Ovary (tissue), 9 donors: ENCODE measurements around the gene FHIP1B. TPM values are rescaled to one million over a fixed set of nuclear protein-coding genes. Genes with fewer than 3 reads are reported as not detected.

ENCODE experiments used
- DNase-seq, 5 donors: peaks; one replicate each; pipeline ENCODE4 v3.0.0-alpha.2; 2019 to 2020
- H3K27ac ChIP-seq, 2 donors: fragments of 200-600 bp; one replicate each; pipeline versions ENCODE4 v1.5.1 to v1.8.0; 2019 to 2022
- H3K27me3 ChIP-seq: fragments of 200-600 bp; one replicate; pipeline ENCODE4 v1.8.0; 2022
- H3K36me3 ChIP-seq: fragments of 200-600 bp; sonication (generic); one replicate; pipeline ENCODE4 v1.5.1; 2019
- H3K4me1 ChIP-seq: one replicate; pipeline ENCODE4 v1.8.1; 2013; ENCODE audit warnings: mild to moderate bottlenecking, moderate library complexity; ENCODE audit not compliant: insufficient read depth
- H3K4me3 ChIP-seq: fragments of 200-600 bp; sonication (generic); one replicate; pipeline ENCODE4 v1.5.1; 2017
- H3K9me3 ChIP-seq, 2 donors: fragments of 200-600 bp in 1 of 2; sonication (generic) in 1 of 2; one replicate each; pipeline versions ENCODE4 v1.5.1 to v1.8.1; 2013 to 2019; ENCODE audit warnings: mild to moderate bottlenecking in 1 of 2, moderate library complexity in 1 of 2
- EP300 ChIP-seq: sonication (generic); formaldehyde crosslinking; IDR thresholded peaks from one replicate; pipeline ENCODE4 v1.6.1; 2017; ENCODE audit warnings: antibody characterized with exemption
- POLR2A ChIP-seq: fragments of 450-650 bp; IDR thresholded peaks from one replicate; pipeline ENCODE4 v1.6.1; 2017; ENCODE audit warnings: antibody characterized with exemption, mild to moderate bottlenecking, moderate library complexity
- WGBS, 3 donors: extraction: QIAGEN DNeasy Blood & Tissue Kit in 1 of 3; methylation state at CpG; one replicate each; pipeline versions ENCODE4 v1.1.5 to v1.1.7; 2013 to 2017; 5-methylcytosine and 5-hydroxymethylcytosine counted together
- intact Hi-C, 4 donors: fragments of 100-400 bp; cut with DNase I; formaldehyde crosslinking; loops; one replicate each; pipeline versions ENCODE4 v1.11.0 to v1.15.1; 2022 to 2023
- polyA plus RNA-seq, 2 donors: library from polyadenylated mRNA; stranded (reverse); fragments of 200-250 nt in 1 of 2; fragments of 350-450 nt in 1 of 2; fragmentation: Illumina TruSeq in 1 of 2; extraction: RNeasy Lipid Tissue Mini Kit (QIAGEN cat#74804) in 1 of 2; gene quantifications; one replicate each; pipeline ENCODE4 v1.2.3, GENCODE V29; 2013 to 2014
- total RNA-seq, 7 donors: library from RNA; depleted of rRNA in 2 of 7; stranded (reverse); fragments of >200 nt in 2 of 7; fragmentation: NEBNext Ultra II Directional in 3 of 7; extraction: Animal tissue kit (Norgen Biotek cat#: 25700) in 3 of 7; gene quantifications; one replicate each; pipeline versions ENCODE4 v1.1.0 to v1.2.4, GENCODE V29; 2016 to 2023
- TF ChIP-seq, protein P1 (sequence below), 3 donors: fragments of 450-650 bp in 2 of 3; fragments of 200-600 bp in 1 of 3; IDR thresholded peaks; one replicate each; pipeline versions ENCODE4 v1.5.1 to v1.8.0; 2016 to 2022; ENCODE audit warnings: antibody characterized with exemption in 3 of 3, mild to moderate bottlenecking in 1 of 3
- donor health status: DM: no; HTN: no; CAD: no; lungs with moderate emphysema.
- donor health status: DM: no; HTN: no; CAD: no.
- donor health status: Bipolar disorder and iron deficiency.
- donor health status: DM: yes; HTN: yes; CAD: no.
- donor health status: DM: no; HTN: no; CAD: no.
- donor health status: DM: yes; HTN: yes; CAD: no.

The FHIP1B gene
- total and polyA plus RNA-seq, 9 donors, result 15.9 to 59.1 (median 35.7) TPM

DNA sequence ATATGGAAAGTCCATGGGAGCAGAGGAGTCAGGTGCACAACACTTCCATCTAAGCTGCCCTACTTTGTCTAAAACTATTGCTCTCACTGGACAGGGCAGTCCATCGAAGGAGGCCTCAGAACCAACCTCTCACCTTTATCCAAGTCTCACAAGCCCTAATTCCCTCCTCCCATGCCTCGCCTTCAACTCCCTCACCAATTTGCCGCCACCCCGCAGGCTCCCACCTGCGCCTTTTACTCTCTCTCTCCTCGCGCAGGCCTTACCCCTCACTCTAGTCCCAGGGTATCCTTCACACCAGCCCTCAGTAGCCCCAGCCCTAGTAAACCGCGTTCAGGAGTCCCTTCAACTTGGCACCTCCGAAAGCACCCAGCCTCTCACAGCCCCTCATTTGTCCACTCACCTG lies 451 bp downstream of the FHIP1B start:
- H3K4me3 ChIP-seq, result peak overlapping the region; percentile 88
- H3K27me3 ChIP-seq, result no peaks in the 10 kb centered on the region
- TF ChIP-seq, protein P1, sequence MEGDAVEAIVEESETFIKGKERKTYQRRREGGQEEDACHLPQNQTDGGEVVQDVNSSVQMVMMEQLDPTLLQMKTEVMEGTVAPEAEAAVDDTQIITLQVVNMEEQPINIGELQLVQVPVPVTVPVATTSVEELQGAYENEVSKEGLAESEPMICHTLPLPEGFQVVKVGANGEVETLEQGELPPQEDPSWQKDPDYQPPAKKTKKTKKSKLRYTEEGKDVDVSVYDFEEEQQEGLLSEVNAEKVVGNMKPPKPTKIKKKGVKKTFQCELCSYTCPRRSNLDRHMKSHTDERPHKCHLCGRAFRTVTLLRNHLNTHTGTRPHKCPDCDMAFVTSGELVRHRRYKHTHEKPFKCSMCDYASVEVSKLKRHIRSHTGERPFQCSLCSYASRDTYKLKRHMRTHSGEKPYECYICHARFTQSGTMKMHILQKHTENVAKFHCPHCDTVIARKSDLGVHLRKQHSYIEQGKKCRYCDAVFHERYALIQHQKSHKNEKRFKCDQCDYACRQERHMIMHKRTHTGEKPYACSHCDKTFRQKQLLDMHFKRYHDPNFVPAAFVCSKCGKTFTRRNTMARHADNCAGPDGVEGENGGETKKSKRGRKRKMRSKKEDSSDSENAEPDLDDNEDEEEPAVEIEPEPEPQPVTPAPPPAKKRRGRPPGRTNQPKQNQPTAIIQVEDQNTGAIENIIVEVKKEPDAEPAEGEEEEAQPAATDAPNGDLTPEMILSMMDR (IDR thresholded peaks at IDR 0.05), result no peak
- TF ChIP-seq EP300, result no peak
- TF ChIP-seq POLR2A, result no peak
- peak in 1 of 5 donors; percentile 24 for DNase-seq
- WGBS, 3 donors, result 0 to 1% (median 1%) methylated on average over 10 of the region's 10 CpGs
- intact Hi-C loops, result loop anchor here in 2 of 4 donors (10.0 kb wide), 2 partner anchors 91 to 241 kb away; partner anchors contain the start of genes CAVIN3 (in 1 of the 2) and TRIM3 (in 1 of the 2)
- H3K9me3 ChIP-seq, result no peaks in the 10 kb centered on the region
- H3K36me3 ChIP-seq, result no peaks in the 10 kb centered on the region
- H3K4me1 ChIP-seq, result peaks cover 4% of the 10 kb centered on the region
- peak overlapping the region; percentile 53 to 72 for H3K27ac ChIP-seq

DNA sequence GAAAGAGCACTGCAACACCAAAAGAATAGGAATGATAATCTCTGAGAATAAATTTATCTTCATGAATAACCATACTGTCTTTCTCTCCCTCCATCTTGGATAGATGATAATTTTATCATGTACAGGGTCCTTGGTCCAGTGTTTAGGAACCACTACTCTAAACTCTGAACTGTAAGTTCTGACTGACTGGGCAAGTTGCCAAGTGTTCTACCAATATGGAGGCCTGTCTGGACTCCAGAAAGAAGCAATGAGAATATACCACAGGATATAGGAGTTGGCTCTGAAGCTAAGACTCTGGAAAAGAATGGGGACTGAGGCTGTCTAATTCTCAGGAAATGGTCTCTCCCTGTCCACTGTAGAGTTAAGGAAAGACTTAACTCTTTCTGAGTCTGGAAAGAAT lies 1.5 kb downstream of the FHIP1B start:
- H3K36me3 ChIP-seq, result no peaks in the 10 kb centered on the region
- DNase-seq, result no peak
- H3K27me3 ChIP-seq, result no peaks in the 10 kb centered on the region
- H3K4me3 ChIP-seq, result no peak overlapping the region
- intact Hi-C loops, result loop anchor here in 2 of 4 donors (10.0 kb wide), 2 partner anchors 92 to 242 kb away; partner anchors contain the start of genes CAVIN3 (in 1 of the 2) and TRIM3 (in 1 of the 2)
- no peak for TF ChIP-seq EP300
- TF ChIP-seq, protein P1 (IDR thresholded peaks at IDR 0.05), result no peak
- no peak for TF ChIP-seq POLR2A
- H3K27ac ChIP-seq, result no peak overlapping the region
- H3K4me1 ChIP-seq, result peaks cover 4% of the 10 kb centered on the region
- H3K9me3 ChIP-seq, result no peaks in the 10 kb centered on the region

DNA sequence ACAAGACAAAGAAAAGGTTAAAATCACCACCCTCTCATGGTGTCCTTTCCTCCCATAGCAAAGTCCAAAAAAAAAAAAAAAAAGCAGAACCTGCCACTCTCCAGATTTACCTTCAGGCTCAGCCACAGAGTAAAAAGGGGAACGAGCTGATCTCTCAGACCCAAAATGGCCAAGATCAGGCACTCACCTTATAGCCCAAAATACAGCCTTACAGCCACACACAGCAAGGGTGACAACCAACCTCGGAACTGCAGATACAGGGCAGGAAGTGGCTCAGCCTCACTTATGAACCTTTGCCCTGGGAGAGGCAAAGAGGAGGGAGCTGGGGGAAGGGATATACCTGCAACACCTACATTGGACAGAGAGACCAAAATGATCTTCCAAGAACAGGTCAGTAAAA lies 4.5 kb downstream of the FHIP1B start:
- TF ChIP-seq, protein P1 (IDR thresholded peaks at IDR 0.05), result no peak
- TF ChIP-seq EP300 (no peak), POLR2A (no peak)
- no peak overlapping the region for H3K27ac ChIP-seq
- H3K9me3 ChIP-seq, result no peaks in the 10 kb centered on the region
- DNase-seq, result no peak
- 78 to 80% (median 80%) methylated on average over 2 of the region's 2 CpGs for WGBS, 3 donors
- intact Hi-C loops, result loop anchor here in 2 of 4 donors (10.0 kb wide), 2 partner anchors 95 to 245 kb away; partner anchors contain the start of genes CAVIN3 (in 1 of the 2) and TRIM3 (in 1 of the 2)
- no peaks in the 10 kb centered on the region for H3K27me3 ChIP-seq
- H3K36me3 ChIP-seq, result no peaks in the 10 kb centered on the region
- peaks cover 8% of the 10 kb centered on the region for H3K4me1 ChIP-seq
- no peak overlapping the region for H3K4me3 ChIP-seq

DNA sequence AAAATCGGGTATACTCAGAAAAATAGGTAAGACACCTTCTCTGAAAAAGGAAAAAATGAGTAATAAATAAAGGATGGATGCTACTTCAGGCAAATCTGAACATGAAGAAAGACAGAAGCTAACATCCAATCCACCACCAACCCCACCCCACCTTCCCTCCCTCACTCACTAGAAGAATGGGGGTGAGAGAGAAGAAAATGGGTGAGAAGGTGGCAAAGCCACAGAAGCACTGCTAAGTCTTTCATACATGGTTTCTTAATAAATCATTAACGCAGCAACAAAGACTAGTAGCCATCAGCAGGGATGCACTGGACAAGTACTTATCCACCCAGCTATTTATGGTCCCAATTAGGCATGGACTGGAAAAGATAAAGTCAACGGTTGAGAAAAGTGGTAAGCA lies 5.9 kb downstream of the FHIP1B start:
- H3K4me3 ChIP-seq, result no peak overlapping the region
- peaks cover 8% of the 10 kb centered on the region for H3K4me1 ChIP-seq
- 55 to 85% (median 66%) methylated on average over 3 of the region's 3 CpGs for WGBS, 3 donors
- intact Hi-C loops, result no loop called here
- H3K27me3 ChIP-seq, result no peaks in the 10 kb centered on the region
- H3K36me3 ChIP-seq, result no peaks in the 10 kb centered on the region
- no peak for TF ChIP-seq EP300
- TF ChIP-seq, protein P1 (IDR thresholded peaks at IDR 0.05), result no peak
- TF ChIP-seq POLR2A, result no peak
- H3K9me3 ChIP-seq, result no peaks in the 10 kb centered on the region
- H3K27ac ChIP-seq, result no peak overlapping the region
- no peak for DNase-seq
